ENCODE data around the gene DUT. TPM values are rescaled to one million over a fixed set of nuclear protein-coding genes. Genes with fewer than 3 reads are reported as not detected.

DUT gene
- total and polyA plus RNA-seq, 12 donors = 43.9 to 141 (median 92.5) TPM

GRCh38 chr15:48336940-48337339 is 5.7 kb downstream of the DUT start:
- Histone ChIP-seq H3K4me1 (replicated peaks in 1 of 2) (peaks cover 0 to 10% of the 10 kb centered on the region in 2 donors), H3K27ac (no peak overlapping the region), H3K4me3 (no peak overlapping the region), H3K9me3 (replicated peaks in 1 of 3) (no peaks in the 10 kb centered on the region), H3K36me3 (replicated peaks in 1 of 2) (peaks cover 0 to 30% of the 10 kb centered on the region in 2 donors), H3K27me3 (no peaks in the 10 kb centered on the region)
- WGBS, 4 donors = 77 to 91% (median 83%) methylated on average over 2 of the region's 2 CpGs
- no peak for DNase-seq
- TF ChIP-seq POLR2A (IDR thresholded peaks at IDR 0.05) = no peak
- peak in 1 of 6 experiments; percentile 17 for TF ChIP-seq CTCF (IDR thresholded peaks at IDR 0.05)
- intact Hi-C loops (cut with DNase I) = no loop called here

- H3K4me3 ChIP-seq = no peak overlapping the region
- no peaks in the 10 kb centered on the region for H3K27me3 ChIP-seq
- 79 to 87% (median 84%) methylated on average over 1 of the region's 1 CpG for WGBS, 4 donors
- DNase-seq = no peak
- no peaks in the 10 kb centered on the region for H3K9me3 ChIP-seq (replicated peaks in 1 of 3)
- TF ChIP-seq POLR2A (IDR thresholded peaks at IDR 0.05) (no peak), CTCF (IDR thresholded peaks at IDR 0.05) (no peak)
- peaks cover 0 to 4% of the 10 kb centered on the region in 2 donors for H3K4me1 ChIP-seq (replicated peaks in 1 of 2)
- H3K27ac ChIP-seq = no peak overlapping the region
- intact Hi-C loops (cut with DNase I) = no loop called here
- peaks cover 0 to 37% of the 10 kb centered on the region in 2 donors for H3K36me3 ChIP-seq (replicated peaks in 1 of 2)
Measured at GRCh38 chr15:48337607-48338006, 6.4 kb downstream of the DUT start.

GRCh38 chr15:48340111-48340510 is 8.9 kb downstream of the DUT start:
- Histone ChIP-seq H3K4me1 (replicated peaks in 1 of 2) (no peaks in the 10 kb centered on the region), H3K27me3 (no peaks in the 10 kb centered on the region), H3K9me3 (replicated peaks in 1 of 3) (no peaks in the 10 kb centered on the region), H3K27ac (no peak overlapping the region), H3K36me3 (replicated peaks in 1 of 2) (peaks cover 0 to 35% of the 10 kb centered on the region in 2 donors), H3K4me3 (no peak overlapping the region)
- TF ChIP-seq POLR2A (IDR thresholded peaks at IDR 0.05) (no peak), CTCF (IDR thresholded peaks at IDR 0.05) (no peak)
- DNase-seq = no peak
- intact Hi-C loops (cut with DNase I) = no loop called here
- 87 to 96% (median 89%) methylated on average over 4 of the region's 4 CpGs for WGBS, 4 donors

DNA sequence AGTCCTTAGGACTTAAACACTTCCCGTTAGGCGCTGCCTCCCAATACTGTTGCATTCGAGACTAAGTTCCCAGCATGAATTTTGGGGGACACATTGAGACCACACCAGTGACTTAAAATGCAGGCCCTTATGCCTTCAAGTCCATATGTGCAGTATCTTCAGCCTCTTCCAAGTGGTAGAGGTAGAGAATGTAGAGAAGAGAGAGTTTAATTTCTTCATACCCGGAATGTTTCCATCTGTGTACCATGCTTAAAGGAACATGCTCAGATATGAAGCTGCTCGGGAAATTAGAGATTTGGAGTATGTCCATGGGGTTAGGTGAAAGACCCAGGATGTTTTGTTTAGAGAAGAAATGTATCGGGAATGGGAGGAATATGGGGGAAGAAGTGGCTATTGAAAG is 12.6 kb downstream of the DUT start:
- TF ChIP-seq CTCF (IDR thresholded peaks at IDR 0.05) (no peak), POLR2A (IDR thresholded peaks at IDR 0.05) (no peak)
- Histone ChIP-seq H3K27ac (no peak overlapping the region), H3K27me3 (no peaks in the 10 kb centered on the region), H3K9me3 (replicated peaks in 1 of 3) (no peaks in the 10 kb centered on the region), H3K4me1 (replicated peaks in 1 of 2) (no peaks in the 10 kb centered on the region), H3K4me3 (no peak overlapping the region), H3K36me3 (replicated peaks in 1 of 2) (peaks cover 0 to 18% of the 10 kb centered on the region in 2 donors)
- intact Hi-C loops (cut with DNase I) = no loop called here
- 87 to 95% (median 94%) methylated on average over 6 of the region's 6 CpGs for WGBS, 4 donors
- no peak for DNase-seq

Data from adrenal gland (tissue), 12 donors.